MM.1S (cell line): ENCODE measurements around the gene SLC35F1.

Experiments used
- DNase-seq: peaks from one replicate; pipeline ENCODE4 v3.0.0-alpha.2; 2015
- H2AFZ ChIP-seq: fragments of 300-600 bp; sonication (generic); 2 replicates; pipeline ENCODE4 v1.6.0; 2016; ENCODE audit warnings: antibody characterized with exemption, low read length
- H3F3A ChIP-seq: fragments of 300-600 bp; sonication (generic); 2 replicates; pipeline ENCODE4 v1.6.1; 2016; ENCODE audit warnings: mild to moderate bottlenecking, antibody characterized with exemption, low read length, moderate library complexity, mixed read lengths; ENCODE audit not compliant: insufficient read depth
- H3K27ac ChIP-seq: fragments of 300-600 bp; sonication (generic); 2 replicates; pipeline ENCODE4 v1.5.1; 2016; ENCODE audit warnings: mild to moderate bottlenecking, low read length
- H3K27me3 ChIP-seq: fragments of 300-600 bp; sonication (generic); replicated peaks from 2 replicates; pipeline ENCODE4 v1.6.0; 2016; ENCODE audit warnings: low read length; ENCODE audit not compliant: insufficient read depth
- H3K36me3 ChIP-seq: fragments of 300-600 bp; sonication (generic); replicated peaks from 2 replicates; pipeline ENCODE4 v1.6.1; 2016; ENCODE audit warnings: mild to moderate bottlenecking, low read length, mixed read lengths; ENCODE audit not compliant: insufficient read depth
- H3K4me1 ChIP-seq: fragments of 300-600 bp; sonication (generic); 2 replicates; pipeline ENCODE4 v1.6.1; 2016; ENCODE audit warnings: low read length, mixed read lengths
- H3K4me2 ChIP-seq: fragments of 300-600 bp; sonication (generic); 2 replicates; pipeline ENCODE4 v1.6.0; 2016; ENCODE audit warnings: low read depth, low read length
- H3K4me3 ChIP-seq: fragments of 300-600 bp; sonication (generic); 2 replicates; pipeline ENCODE4 v1.5.1; 2016; ENCODE audit warnings: low read length, mixed read lengths
- H3K79me2 ChIP-seq: fragments of 300-600 bp; sonication (generic); 2 replicates; pipeline ENCODE4 v1.6.1; 2016; ENCODE audit warnings: mixed run types, low read length, mixed read lengths
- H3K9ac ChIP-seq: fragments of 300-600 bp; sonication (generic); 2 replicates; pipeline ENCODE4 v1.6.1; 2016; ENCODE audit warnings: low read length, mixed read lengths
- H3K9me2 ChIP-seq: fragments of 300-600 bp; sonication (generic); replicated peaks from 2 replicates; pipeline ENCODE4 v1.6.1; 2016; ENCODE audit warnings: mild to moderate bottlenecking, low read length, mixed read lengths; ENCODE audit not compliant: insufficient read depth
- H3K9me3 ChIP-seq: fragments of 300-600 bp; sonication (generic); replicated peaks from 2 replicates; pipeline ENCODE4 v1.6.1; 2016; ENCODE audit warnings: mild to moderate bottlenecking, low read length, mixed read lengths; ENCODE audit not compliant: insufficient read depth
- H4K20me1 ChIP-seq: fragments of 300-600 bp; sonication (generic); 2 replicates; pipeline ENCODE4 v1.6.1; 2016; ENCODE audit warnings: mild to moderate bottlenecking, low read length, moderate library complexity, mixed read lengths; ENCODE audit not compliant: insufficient read depth
- EZH2 ChIP-seq: fragments of 300-600 bp; sonication (generic); optimal IDR thresholded peaks from 2 replicates; pipeline ENCODE3; 2017; ENCODE audit warnings: low read depth, mild to moderate bottlenecking, antibody characterized with exemption, low read length, mixed read lengths
- EZH2phosphoT487 ChIP-seq: fragments of 300-600 bp; sonication (generic); IDR thresholded peaks from 2 replicates; pipeline ENCODE4 v1.6.1; 2018; ENCODE audit warnings: antibody characterized with exemption, low read length
- TF ChIP-seq, protein P1 (sequence below): fragments of 300-600 bp; sonication (generic); IDR thresholded peaks from 2 replicates; pipeline ENCODE4 v1.5.1; 2016; ENCODE audit warnings: antibody characterized with exemption, low read length, mixed read lengths

Gene SLC35F1

GRCh38 chr6:118334634-118335033, 427.6 kb downstream of the SLC35F1 start:
- Histone ChIP-seq H3K4me2 (no peak overlapping the region), H3K36me3 (no peaks in the 10 kb centered on the region), H3K9me2 (no peaks in the 10 kb centered on the region), H3K9ac (no peak overlapping the region), H3K27me3 (no peaks in the 10 kb centered on the region), H3K27ac (no peak overlapping the region), H2AFZ (no peak overlapping the region), H3K4me3 (no peak overlapping the region), H3K79me2 (no peaks in the 10 kb centered on the region), H3K9me3 (no peaks in the 10 kb centered on the region), H4K20me1 (no peaks in the 10 kb centered on the region), H3K4me1 (no peaks in the 10 kb centered on the region), H3F3A (no peaks in the 10 kb centered on the region)
- no peak for TF ChIP-seq EZH2phosphoT487
- TF ChIP-seq, protein P1, sequence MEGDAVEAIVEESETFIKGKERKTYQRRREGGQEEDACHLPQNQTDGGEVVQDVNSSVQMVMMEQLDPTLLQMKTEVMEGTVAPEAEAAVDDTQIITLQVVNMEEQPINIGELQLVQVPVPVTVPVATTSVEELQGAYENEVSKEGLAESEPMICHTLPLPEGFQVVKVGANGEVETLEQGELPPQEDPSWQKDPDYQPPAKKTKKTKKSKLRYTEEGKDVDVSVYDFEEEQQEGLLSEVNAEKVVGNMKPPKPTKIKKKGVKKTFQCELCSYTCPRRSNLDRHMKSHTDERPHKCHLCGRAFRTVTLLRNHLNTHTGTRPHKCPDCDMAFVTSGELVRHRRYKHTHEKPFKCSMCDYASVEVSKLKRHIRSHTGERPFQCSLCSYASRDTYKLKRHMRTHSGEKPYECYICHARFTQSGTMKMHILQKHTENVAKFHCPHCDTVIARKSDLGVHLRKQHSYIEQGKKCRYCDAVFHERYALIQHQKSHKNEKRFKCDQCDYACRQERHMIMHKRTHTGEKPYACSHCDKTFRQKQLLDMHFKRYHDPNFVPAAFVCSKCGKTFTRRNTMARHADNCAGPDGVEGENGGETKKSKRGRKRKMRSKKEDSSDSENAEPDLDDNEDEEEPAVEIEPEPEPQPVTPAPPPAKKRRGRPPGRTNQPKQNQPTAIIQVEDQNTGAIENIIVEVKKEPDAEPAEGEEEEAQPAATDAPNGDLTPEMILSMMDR: no peak
- TF ChIP-seq EZH2: no peak
- no peak for DNase-seq

DNA sequence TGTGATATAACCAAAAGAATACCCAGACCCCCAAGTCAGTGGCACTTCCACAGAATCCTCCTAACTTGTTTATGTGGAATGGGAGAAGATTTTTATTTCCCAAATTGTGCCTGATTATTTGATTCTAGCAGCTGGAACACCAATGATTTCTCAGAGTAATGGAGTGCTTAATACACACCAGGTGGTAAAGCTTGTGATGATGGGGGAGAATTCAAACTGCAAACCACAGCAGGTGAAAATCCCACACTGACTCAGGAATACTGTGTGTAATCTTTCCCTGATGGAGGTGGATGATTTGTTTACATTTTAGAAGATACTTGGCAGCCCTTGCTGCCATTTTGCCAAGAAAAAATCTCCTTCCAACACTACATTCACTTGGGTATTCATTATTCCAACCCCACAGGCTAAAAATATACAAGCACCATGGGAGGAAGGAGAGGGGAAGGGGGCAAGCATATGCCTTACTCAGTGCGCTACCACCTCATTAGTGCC, 428.3 kb downstream of the SLC35F1 start:
- no peaks in the 10 kb centered on the region for H3K9me2 ChIP-seq
- no peak overlapping the region for H3K27ac ChIP-seq
- no peaks in the 10 kb centered on the region for H3K79me2 ChIP-seq
- H3F3A ChIP-seq: no peaks in the 10 kb centered on the region
- TF ChIP-seq, protein P1: no peak
- TF ChIP-seq EZH2 (no peak), EZH2phosphoT487 (no peak)
- no peaks in the 10 kb centered on the region for H4K20me1 ChIP-seq
- H3K27me3 ChIP-seq: no peaks in the 10 kb centered on the region
- H3K9me3 ChIP-seq: no peaks in the 10 kb centered on the region
- H3K4me1 ChIP-seq: no peaks in the 10 kb centered on the region
- H2AFZ ChIP-seq: no peak overlapping the region
- H3K9ac ChIP-seq: no peak overlapping the region
- H3K4me2 ChIP-seq: no peak overlapping the region
- no peak overlapping the region for H3K4me3 ChIP-seq
- no peaks in the 10 kb centered on the region for H3K36me3 ChIP-seq
- DNase-seq: no peak

DNA sequence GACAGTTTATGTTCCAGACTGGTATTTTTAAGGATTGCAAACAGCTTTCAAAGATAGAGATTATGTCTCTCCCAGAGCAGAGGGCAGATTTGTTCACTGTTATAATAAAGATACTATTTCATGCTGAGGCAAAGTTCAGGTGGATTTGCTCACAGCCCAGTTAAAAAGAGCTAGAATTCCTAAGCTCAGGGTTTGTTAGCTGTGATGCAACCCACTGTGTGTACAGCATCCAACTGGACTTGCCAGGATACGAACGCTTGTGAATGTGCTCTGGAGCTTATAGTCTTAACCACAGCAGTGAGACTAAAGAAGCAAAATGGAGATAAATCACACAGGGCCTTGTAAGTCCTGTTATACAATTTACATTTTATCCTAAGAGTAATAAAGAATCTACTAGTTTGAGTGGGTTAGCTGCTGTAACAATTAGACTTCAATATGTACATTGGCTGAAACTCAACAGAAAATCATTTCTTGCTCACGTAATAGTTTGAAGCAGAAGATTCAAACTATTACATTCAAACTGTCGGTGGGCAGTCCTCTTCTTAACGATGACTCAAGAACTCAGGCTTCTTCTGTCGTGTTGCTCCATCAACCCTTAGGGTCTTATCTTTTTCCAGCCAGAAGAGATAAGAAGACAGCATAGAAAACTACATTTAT, 437.1 kb downstream of the SLC35F1 start:
- Histone ChIP-seq H3K4me1 (no peaks in the 10 kb centered on the region), H3K9ac (no peak overlapping the region), H3K36me3 (no peaks in the 10 kb centered on the region), H3K4me3 (no peak overlapping the region), H3K27me3 (no peaks in the 10 kb centered on the region), H3K9me2 (no peaks in the 10 kb centered on the region), H3F3A (no peaks in the 10 kb centered on the region), H3K4me2 (no peak overlapping the region), H3K27ac (no peak overlapping the region), H4K20me1 (no peaks in the 10 kb centered on the region), H3K79me2 (no peaks in the 10 kb centered on the region), H2AFZ (no peak overlapping the region), H3K9me3 (no peaks in the 10 kb centered on the region)
- no peak for DNase-seq
- TF ChIP-seq EZH2: no peak
- TF ChIP-seq, protein P1: no peak
- TF ChIP-seq EZH2phosphoT487: no peak
